Nucleus accumbens (tissue), 56 donors: ENCODE results near the gene UMOD.
"Not testable (repeated sequence)": the region's sequence is repeated elsewhere in the genome, so short reads cannot be mapped to it uniquely, and the experiment has no call there.

Source experiments
- DNase-seq, 56 donors: peaks; one replicate each; lab custom pipeline; 2025; lab: John Stamatoyannopoulos, UW

Gene UMOD

DNA sequence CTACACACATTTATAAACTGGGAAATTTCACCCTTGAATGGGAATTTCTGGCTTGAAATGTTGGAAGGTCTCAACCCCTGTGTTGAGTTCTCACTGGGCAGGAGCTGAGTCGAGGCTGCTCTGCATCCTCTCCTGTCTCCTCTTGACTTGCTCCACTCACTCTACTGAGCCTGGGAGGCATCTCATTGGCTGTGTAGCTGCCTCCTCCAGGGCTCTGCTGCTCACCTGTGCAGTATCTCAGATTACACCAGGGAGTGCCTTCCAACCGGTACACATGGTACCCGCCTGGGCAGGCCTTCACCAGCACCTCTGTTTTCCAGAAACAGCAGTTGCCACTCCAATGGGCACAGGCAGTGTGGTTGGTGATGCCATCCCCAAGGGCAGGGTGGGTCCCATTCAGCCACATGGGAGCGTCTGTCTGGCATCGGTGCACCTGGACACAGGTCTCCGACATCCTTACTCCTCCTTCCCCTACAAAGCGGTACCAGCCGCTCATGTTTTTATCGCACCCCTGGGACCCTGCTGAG, 28.9 kb downstream of the UMOD start:
- DNase-seq: no peak

DNA sequence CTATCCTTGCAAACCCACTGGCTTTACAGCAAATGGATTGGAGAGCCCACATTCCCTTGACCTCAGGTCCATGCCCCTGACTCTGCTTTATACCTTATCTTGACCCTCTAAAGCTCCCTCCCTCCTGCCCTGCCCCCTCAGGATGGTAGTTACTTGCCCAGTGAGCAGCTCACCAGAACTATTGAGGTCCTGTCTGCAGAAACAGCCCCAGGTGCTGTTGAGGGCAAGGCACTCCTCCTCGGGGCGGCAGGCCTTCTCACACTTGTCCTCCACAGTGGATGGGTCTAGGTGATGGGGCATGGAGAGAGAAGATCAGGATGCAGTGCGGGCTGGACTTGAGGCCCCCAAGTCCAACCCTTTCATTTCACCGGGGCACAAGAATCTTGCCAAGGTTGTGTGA, 29.8 kb downstream of the UMOD start:
- DNase-seq: no peak

DNA sequence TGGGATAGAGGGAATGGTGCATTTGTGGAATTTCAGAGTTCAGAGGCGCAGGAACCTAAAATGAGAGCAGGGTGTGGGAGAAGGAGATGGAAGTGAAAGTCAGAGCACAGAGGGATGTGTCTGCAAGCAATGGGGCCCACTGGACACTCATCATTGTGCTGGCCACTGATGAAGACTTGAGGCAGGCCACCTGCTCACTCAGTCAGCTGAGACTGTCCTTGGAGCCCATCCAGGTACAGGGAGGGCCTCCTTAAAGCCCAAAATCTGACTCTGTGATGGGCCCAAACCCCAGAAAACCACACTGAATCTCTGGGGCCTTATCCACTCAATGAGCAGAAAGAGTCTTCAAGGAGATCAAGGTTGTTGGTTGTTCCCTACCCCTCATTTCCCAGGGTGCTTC, 30.8 kb downstream of the UMOD start:
- DNase-seq: no peak

DNA sequence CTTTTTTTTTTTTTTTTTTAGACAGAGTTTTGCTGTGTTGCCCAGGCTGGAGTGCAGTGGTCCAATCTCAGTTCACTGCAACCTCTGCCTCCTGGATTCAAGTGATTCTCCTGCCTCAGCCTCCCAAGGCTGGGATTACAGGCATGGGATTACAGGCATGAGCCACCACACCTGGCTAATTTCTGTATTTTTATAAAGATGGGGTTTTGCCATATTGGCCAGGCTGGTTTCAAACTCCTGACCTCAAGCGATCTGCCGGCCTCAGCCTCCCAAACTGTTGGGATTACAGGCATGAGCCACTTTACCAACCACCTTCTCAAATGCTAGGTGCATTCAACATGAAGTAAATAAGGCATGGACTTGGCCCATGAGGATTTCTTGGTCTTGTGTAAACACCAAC, 31.5 kb downstream of the UMOD start:
- DNase-seq: not testable (repeated sequence)

DNA sequence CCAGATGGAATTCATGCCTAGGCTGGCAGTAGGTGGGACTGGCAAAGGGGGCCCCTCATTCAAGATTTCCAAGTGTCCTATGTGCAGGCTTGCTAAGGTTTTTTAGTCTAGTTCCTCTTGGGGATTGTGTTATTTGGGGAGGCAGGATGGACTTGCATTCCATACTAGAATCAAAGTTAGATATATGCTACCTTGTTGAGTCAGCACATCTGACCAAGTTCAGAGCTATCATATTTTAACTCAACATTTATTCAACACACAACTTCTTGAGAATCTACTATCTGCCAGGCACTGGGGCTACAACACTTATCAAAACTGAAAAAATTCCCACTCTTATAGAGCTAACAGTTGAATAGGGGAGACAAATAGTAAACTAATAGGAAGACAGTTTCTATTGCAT, 31.9 kb downstream of the UMOD start:
- DNase-seq: no peak

DNA sequence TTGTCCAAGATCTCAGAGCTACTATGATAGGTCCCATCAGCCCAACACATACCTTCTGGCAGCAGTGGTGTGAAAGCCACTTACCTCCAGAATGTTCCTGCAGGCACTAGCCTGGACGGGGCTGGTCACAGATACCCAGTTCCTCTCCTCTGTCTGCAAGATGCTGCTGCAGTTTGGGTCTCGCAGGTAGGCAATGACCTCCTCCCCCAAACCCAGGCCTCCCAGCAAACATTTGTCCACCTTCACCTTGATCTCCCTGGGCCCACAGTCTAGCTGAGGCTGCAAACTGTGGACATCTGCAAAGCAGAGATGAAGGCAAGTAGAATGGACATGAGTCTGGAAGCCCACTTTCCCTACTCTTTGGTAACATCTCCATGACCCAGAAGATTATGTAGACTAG, 32.3 kb downstream of the UMOD start:
- no peak for DNase-seq

DNA sequence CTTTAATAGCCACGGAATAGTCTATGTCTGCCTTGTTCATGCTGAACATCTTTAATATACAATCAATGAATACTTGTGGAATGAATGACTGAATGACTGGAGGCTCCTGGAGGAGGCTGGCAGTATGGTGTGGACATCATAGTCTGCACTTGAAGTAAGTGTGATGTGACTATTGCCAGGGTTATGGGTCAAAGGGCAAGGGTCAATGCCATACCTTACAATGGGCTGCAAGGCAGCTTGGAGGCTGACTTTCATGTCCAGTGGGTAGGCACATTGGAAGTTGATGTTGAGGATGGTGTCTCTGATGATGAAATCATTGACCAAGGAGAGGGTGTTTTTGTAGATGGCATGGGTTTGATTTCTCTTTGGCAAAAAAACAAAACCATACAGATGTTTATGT, 33.1 kb downstream of the UMOD start:
- DNase-seq: no peak

DNA sequence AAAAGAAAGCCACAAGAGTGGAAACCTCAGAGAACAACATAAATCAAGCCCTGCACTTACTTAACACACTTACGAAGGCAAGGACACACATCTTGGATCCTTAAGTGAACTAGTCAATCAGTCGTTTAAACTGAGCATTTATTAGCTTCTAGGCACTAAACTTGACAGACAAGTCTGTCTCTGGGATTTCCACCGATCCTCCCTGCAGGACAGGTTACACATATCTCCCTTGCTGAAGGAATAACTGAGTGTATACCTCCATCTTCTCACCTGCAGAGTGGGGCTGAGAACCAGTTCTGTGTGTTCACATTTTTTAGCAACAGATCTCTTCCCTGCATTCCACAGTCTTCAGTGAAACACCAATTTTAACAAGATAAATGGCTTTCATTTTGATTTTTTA, 34.1 kb downstream of the UMOD start:
- no peak for DNase-seq

DNA sequence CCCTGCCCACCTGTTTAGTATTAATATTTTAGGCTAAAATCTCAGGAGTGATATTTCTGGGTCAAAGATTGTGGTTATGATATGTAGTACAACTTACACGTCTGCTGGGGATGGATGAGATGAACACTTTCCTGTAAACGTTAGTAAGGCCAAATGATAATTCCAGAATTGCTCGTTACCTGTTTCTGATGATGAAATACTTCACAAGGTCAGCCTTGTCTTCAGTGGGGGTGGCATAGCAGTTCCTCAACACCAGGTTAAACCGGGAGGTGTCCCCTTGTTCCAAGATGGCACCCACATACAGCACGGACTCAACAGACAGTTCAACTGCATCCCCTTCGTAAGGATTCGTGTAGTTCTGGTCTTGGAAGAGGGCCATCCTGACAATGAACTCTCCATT, 34.5 kb downstream of the UMOD start:
- DNase-seq: no peak

DNA sequence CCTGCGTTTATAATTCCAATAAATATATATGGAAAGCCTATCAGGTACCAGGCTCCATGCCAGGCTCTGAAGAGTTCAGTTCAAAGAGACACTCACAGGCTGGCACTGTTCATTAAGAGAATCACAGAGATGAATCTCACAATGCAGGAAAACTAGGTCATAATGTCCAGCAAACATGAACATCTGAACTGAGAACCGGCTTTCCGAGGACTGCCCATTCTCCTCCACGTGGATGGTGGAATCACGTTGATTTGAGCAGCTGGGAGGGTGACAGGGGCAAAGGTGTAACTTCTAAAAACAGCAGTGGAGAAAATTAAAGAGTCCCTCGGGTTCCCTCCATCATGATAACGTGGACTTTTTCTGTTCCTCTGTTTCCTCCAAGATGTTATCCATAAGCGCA, 35.4 kb downstream of the UMOD start:
- DNase-seq: no peak

DNA sequence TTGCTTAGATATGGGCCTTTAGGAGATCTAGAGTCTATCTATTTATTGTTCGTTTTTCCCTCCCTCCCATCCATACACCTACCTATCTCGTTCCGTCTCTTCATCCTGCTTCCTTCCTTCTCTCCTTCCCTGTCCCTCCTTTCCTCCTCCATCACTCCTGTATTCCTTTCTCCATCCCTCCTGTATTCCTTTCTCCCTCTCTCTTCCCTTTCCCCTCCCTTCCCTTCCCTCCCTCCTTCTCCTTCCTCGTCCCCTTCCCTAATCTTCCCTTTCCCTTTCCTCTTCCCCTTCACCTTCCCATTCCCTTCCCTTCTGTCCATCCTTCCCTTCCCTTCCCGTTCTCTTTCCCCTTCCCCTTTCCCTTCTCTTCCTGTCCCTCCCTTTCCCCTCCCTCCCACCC, 35.8 kb downstream of the UMOD start:
- DNase-seq: no peak

DNA sequence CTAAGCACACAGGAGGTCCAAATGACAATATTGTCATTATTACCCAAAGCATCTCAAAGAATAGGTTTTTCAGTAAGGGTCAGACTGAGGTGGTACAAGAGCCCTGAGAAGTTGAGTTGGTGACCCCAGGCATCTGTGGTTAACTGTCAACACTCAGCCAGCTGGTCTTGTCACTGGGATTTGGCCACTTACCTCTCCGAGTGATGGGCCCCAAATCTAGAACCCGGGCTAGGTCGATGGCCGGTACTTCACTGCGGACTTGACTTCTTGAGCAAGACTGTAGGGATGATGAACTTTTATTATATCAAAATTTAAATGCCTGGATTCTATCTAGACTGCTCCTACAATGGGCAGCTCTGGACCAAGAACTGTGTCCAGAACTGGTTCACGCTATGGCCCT, 36.8 kb downstream of the UMOD start:
- DNase-seq: no peak

DNA sequence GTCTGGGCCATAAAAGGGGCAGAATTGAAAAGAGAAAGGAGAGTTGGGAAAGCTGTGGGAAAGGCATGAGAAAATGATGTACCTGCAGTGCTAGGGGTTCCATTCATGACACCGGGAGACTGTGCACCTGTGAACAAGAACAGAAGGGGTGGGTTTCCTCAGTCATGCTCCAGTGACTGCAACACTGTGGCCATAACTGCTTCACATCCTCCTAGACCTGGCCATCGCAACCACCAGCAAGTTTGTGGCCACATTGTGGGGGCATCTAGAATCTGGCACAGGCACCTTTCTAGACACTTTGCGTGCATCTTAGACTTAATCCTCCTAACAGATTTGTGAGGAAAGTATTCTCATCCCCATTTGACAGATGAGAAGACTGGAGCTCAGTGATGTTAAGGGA, 37.9 kb downstream of the UMOD start:
- no peak for DNase-seq

DNA sequence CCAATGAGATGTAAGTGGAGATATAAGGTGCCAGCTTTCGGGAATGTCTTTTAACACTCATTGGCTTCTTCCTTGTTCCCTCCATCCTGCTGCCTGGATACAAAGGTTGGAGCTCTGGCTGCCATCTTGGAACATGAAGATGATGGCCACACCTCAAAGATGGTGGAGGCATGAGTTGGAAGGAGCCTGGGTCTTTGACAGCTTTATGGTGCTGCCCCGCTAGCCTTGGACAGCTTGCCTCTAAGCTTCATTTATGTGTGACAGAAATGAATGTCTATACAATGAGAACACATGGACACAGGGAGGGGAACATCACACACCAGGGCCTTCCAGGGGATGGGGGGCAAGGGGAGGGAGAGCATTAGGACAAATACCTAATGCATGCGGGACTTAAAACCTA, 38.8 kb downstream of the UMOD start:
- no peak for DNase-seq

DNA sequence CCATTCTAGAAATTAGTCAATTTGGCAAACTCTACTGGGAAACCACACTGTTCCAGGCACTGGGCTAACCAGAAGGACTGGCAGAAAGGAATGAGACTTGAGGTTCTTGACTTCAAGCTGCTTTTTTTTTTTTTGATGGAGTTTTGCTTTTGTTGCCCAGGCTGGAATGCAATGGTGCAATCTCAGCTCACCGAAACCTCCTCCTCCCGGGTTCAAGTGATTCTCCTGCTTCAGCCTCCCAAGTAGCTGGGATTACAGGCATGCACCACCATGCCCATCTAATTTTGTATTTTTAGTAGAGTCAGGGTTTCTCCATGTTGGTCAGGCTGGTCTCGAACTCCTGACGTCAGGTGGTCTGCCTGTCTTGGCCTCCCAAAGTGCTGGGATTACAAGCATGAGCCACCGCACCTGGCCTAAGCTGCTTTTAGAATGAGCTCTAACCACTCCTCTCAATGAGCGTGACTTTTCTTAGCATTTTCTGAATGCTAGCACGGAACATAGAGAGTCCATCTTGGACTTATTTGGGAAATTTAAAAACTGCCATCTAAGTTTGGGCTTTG, 39.9 kb downstream of the UMOD start:
- not testable (repeated sequence) for DNase-seq

DNA sequence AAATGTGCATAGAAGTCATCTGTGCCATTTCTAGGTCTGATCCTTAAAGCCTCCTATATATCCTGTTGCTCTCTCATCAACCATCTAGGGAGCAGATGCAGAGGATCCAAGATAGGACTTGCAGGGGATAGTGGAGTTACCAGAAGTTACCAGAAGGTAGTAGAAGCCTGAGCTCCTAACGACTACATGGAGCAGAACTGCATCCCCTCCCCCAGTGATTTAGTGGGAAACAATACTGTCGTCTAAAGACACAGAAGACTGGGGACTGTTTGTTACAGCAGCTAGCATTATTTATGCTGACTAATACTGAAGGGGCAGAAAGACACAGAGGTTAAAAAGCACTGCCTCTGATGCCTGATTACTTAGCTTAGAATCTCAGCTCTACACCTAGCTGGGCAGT, 41.0 kb downstream of the UMOD start:
- no peak for DNase-seq

DNA sequence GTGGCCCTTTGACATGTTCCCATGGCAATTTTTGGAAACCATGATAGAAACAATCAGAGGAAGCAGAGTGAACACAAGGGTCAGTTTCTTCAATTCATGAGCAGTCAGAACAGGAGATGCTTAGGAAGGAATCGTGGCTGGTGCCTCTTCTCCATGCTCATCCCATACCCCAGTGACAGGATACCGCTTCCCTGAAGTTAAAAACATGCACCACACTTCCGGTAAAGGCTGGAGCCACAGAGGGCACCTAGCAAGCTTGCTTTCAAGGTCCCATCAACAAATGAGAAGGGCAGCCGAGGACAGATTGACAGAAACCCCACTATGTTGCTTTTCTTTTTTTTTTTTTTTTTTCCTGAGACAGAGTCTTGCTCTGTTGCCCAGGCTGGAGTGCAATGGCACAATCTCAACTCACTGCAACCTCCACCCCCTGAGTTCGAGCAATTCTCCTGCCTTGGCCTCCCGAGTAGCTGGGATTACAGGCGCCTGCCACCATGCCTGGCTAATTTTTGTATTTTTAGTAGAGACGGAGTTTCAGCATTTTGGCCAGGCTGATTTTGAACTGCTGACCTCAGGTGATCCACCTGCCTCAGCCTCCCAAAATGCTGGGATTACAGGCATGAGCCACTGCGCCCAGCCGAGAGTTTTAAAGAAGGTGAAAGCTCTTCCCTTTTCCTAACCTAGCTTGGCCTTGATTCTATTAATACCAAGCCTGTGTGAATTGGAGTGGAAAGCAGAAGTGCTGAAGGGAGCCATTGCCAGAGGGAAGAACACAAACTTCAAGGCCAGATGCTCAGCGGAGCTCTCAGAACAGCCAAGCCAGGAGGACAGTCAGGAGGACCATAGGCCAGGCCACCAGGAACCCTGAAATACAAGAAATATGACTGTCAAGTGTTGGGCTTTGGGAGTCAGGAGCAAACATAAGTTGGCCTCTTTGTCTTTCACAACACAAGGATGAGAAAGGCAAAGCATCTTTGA, 41.8 kb downstream of the UMOD start:
- DNase-seq: no peak

DNA sequence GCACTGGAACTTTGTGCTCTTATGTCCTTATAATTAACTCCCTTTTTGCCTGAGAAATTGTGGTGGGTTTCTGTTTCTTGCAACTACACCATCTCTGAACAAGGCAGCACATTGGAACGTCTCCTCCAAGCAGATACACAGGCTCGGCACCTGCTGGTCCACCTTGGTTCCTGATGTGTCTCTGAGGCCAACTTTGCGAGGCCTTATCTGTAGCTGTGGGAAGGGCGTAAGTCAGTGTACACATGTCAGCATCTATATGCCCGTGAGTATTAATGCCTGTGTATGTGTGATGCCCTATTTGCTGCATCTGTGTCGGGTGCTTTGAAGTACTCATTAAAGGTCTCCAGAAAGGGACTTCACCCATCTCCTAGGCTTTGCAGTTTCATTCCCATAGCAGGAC, 42.7 kb downstream of the UMOD start:
- DNase-seq: no peak

DNA sequence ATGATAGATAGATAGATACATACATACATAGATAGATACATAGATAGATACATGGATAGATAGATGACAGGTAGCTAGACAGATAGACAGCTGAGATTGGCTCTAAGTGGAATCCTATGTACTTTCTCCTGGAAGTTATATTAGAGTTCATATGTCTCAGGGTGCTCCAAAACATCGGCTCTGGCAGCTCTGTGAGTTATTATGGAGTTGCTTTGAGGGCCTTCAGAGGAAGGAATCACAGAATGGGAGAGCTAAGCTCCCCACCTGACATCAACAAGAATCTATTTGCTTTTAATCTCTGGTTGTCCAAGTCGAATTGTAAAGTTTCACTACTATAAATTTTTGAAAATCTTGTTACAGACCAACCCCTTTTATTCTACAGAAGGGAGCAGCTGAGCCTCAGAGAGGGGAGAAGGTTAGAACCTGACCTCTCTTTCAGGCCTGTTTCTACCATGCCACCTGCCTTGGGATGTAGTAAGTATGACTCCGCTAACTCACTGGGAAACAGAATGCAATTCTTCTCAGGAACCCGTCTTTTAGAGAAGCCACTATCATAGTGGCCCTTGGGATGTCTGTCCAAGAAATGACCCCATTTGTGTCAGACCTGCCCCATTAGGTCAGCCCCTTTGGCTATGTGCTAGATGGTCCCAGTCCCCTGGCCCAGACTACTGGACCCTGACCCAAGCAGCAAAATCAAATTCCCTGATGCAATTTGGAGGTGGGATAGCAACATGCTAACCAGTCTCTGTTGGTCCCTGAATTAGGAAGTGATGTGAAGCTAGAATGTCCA, 43.5 kb downstream of the UMOD start:
- DNase-seq: no peak

DNA sequence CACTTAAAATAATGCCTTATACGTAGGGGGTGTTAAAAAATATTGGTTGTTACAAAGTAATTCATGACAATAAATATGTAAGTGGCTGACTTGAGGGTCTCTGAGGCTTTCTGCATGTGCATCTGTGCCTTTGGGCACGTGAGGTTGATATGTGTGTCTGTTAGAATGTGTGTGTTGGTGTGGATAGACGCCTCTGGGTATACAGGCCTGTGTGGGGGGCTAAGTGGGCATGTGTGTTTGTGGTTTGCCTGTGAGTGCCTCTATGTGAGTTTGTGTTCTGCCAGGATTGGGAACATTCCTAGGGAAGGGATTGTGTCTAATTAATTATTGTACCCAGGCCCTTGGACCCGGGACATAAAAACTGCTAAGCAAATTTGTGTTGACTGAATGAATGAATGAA, 44.2 kb downstream of the UMOD start:
- DNase-seq: no peak

DNA sequence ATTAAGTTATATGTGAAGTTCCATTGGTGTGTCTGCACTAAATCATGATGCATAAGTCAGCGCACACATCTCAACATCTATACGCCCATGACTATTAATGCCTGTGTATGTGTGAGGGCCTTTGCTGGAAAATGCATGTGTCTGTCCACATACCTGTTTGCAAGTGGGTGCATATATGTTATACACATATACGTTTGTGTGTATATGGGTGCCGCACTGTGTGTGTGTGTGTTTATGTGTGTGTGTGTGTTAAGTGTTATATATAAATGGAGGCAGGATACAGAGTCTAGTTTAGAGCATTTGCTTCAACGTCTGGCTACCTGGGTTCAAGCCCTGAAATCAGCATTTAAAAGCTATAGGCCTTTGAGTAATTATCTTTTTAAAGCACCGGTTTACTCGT, 44.7 kb downstream of the UMOD start:
- no peak for DNase-seq
